Skeletal muscle tissue (tissue), 4 donors: ENCODE results near the gene GCLM. TPM values are rescaled to one million over a fixed set of nuclear protein-coding genes. Genes with fewer than 3 reads are reported as not detected.
"Not testable (repeated sequence)": the region's sequence is repeated elsewhere in the genome, so short reads cannot be mapped to it uniquely, and the experiment has no call there.

Source experiments
- H3K27ac ChIP-seq: one replicate; pipeline ENCODE4 v1.7.0; 2013; ENCODE audit warnings: mild to moderate bottlenecking, low read depth, low read length, inconsistent platforms
- H3K27me3 ChIP-seq, 3 donors: one replicate each; pipeline ENCODE4 v1.7.0; 2013; ENCODE audit warnings: low read length in 3 of 3; ENCODE audit not compliant: control insufficient read depth in 3 of 3, insufficient read depth in 3 of 3
- H3K36me3 ChIP-seq, 3 donors: one replicate each; pipeline ENCODE4 v1.7.0; 2013; ENCODE audit warnings: low read length in 3 of 3; ENCODE audit not compliant: control insufficient read depth in 3 of 3, insufficient read depth in 3 of 3
- H3K4me1 ChIP-seq, 3 donors: one replicate each; pipeline ENCODE4 v1.7.0; 2013; ENCODE audit warnings: low read length in 3 of 3, mild to moderate bottlenecking in 3 of 3; ENCODE audit not compliant: control insufficient read depth in 3 of 3, insufficient read depth in 3 of 3
- H3K4me3 ChIP-seq, 3 donors: one replicate each; pipeline ENCODE4 v1.7.0; 2013; ENCODE audit warnings: low read length in 3 of 3
- H3K9ac ChIP-seq, 3 donors: one replicate each; pipeline ENCODE4 v1.7.0; 2013; ENCODE audit warnings: low read length in 3 of 3, mild to moderate bottlenecking in 3 of 3, moderate library complexity in 2 of 3, low read depth in 1 of 3
- H3K9me3 ChIP-seq, 3 donors: one replicate each; pipeline ENCODE4 v1.7.0; 2013; ENCODE audit warnings: low read length in 3 of 3; ENCODE audit not compliant: control insufficient read depth in 3 of 3
- total RNA-seq: library from RNA; depleted of rRNA; stranded (reverse); fragments of >200 nt; gene quantifications from one replicate; pipeline ENCODE4 v1.2.3, GENCODE V29; 2014
- donor health status: Osteomylitis.

The GCLM gene, protein sequence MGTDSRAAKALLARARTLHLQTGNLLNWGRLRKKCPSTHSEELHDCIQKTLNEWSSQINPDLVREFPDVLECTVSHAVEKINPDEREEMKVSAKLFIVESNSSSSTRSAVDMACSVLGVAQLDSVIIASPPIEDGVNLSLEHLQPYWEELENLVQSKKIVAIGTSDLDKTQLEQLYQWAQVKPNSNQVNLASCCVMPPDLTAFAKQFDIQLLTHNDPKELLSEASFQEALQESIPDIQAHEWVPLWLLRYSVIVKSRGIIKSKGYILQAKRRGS
- 4.2 TPM for total RNA-seq

DNA sequence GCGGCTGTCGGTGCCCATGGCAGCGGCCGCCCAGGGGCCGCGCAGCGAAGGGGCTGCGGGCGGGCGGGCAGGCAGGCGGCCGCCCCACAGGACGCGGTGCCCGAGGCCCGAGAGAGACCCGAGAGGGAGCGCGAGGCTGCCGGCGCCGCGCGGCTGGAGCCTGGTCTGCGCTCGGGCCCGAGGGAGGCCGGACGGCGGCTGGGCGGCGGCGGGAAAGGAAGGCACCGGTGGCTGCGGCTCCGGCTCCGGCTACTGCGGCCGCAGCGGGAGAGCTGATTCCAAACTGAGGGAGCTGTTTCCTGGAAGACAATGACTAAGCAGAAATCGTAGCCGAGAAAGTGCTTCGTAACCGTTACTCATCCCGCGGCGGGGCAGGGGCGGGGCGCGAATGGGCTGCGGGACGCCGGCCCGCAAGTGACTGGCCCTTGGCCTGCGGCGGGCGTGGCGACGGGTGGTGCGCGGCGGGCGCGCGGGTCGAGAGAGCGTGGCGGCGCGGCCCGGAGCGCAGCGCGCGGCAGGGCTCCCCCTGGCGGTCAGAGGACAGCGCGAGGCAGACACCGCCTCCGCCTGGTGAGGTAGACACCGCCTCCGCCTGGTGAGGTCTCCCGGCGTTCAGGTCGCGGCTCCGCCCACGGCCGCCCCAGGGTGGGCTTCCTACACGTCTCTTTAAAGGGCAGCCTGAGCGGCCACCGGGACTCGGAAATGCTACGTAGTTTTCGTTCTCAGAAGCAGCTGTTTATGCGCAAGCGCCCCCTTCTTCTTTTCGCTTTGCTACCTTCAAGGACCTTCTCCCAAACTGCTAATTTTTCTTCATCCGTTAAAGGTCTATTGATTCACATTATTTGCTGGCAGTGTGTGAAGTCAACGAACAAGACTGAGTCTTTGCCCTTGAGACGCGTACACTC, at the start of gene GCLM:
Gene GCLM (minus strand): TSS at position 285 of the 905 bp plus-strand sequence. CDS start 267 bp downstream, at position 18.
- no peaks in the 10 kb centered on the region for H3K9me3 ChIP-seq
- no peaks in the 10 kb centered on the region for H3K27me3 ChIP-seq
- H3K27ac ChIP-seq: peak within 1 kb of the TSS; percentile 81
- H3K9ac ChIP-seq: peak within 1 kb of the TSS; percentile 81 to 89 (median 81)
- peak within 1 kb of the TSS; percentile 87 to 91 (median 90) for H3K4me3 ChIP-seq
- no peaks in the 10 kb centered on the region for H3K36me3 ChIP-seq
- H3K4me1 ChIP-seq: peaks cover 7 to 14% (median 9%) of the 10 kb centered on the region in 3 donors

DNA sequence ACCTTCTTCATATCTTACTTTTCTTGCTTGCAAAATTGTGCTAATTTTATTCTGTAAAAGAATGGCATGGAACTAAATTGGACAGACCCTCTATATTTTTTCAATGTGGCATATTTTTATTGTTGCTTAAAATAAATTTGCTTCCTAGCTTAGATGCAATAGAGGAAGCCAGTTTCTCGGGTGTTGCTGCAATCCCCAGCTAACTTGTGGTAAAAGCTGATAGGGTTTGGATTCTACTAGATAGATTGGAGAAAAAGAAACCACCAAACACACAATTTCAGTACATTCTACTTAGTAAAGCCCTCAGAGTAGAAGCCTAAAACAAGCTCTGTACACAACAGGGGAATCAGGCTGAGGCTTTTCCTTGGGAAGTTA, 49.5 kb upstream of the GCLM start:
- H3K4me3 ChIP-seq: no peak overlapping the region

DNA sequence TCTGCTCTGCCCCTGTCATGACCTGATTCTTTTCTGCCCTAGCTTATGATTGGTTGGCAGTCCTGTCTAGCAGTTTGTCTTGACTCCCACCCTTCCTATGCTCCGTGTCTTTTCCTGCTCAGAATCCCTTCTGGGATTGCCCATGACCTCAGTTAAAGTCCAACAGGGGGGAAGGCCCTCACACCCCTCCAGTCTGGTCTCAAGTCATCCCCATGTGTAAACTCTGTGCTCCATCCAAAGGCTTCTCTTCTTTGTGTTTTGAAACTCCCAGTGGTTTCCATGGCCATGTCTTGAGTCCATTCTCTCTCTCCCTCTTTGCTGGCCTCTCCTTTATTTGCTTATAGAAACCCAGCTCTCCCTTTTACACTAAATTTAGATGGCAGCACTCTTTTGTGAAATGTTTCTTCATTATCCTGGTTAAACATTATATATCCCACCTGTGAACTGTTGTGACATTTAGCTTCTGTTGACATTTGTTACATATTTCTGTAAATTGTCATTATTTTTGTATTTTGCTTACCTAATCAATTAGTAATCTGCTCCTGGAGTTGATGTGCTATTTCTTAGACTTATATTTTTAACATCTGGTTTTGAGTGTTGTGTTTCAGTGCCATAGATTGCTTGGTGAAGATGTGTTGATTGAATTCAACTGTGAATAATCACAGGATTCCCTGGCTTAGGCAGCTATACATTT, 48.9 kb upstream of the GCLM start:
- H3K9me3 ChIP-seq: peaks cover 0 to 4% (median 3%) of the 10 kb centered on the region in 3 donors
- H3K9ac ChIP-seq: no peak overlapping the region
- no peak overlapping the region for H3K27ac ChIP-seq
- no peaks in the 10 kb centered on the region for H3K27me3 ChIP-seq
- no peaks in the 10 kb centered on the region for H3K4me1 ChIP-seq
- no peaks in the 10 kb centered on the region for H3K36me3 ChIP-seq
- H3K4me3 ChIP-seq: no peak overlapping the region

More for the DNA sequence above, 49.5 kb upstream of the GCLM start:
- no peak overlapping the region for H3K27ac ChIP-seq
- peaks cover 0 to 4% (median 3%) of the 10 kb centered on the region in 3 donors for H3K9me3 ChIP-seq
- H3K27me3 ChIP-seq: no peaks in the 10 kb centered on the region
- no peaks in the 10 kb centered on the region for H3K4me1 ChIP-seq
- no peaks in the 10 kb centered on the region for H3K36me3 ChIP-seq
- H3K9ac ChIP-seq: no peak overlapping the region

DNA sequence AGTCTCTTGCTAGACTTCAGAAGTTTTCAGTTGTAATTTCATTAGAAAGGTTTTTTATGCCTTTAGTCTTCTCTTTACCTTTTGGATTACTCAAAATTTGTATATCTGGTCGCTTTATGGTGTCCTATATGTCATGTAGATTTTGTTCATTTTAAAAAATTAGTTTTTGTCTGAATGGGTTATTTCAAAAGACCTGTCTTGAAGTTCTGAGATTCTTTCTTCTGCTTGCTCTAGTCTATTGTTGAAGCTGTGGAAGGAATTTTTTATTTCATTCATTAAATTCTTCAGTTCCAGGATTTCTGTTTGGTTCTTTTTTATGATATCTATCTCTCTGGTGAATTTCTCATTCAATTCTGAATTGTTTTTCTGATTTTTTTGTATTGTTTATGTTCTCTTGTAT, 46.5 kb upstream of the GCLM start:
- Histone ChIP-seq H3K9ac (no peak overlapping the region), H3K9me3 (peaks cover 0 to 4% (median 3%) of the 10 kb centered on the region in 3 donors), H3K27me3 (no peaks in the 10 kb centered on the region), H3K36me3 (no peaks in the 10 kb centered on the region), H3K4me1 (no peaks in the 10 kb centered on the region), H3K27ac (no peak overlapping the region), H3K4me3 (no peak overlapping the region)

DNA sequence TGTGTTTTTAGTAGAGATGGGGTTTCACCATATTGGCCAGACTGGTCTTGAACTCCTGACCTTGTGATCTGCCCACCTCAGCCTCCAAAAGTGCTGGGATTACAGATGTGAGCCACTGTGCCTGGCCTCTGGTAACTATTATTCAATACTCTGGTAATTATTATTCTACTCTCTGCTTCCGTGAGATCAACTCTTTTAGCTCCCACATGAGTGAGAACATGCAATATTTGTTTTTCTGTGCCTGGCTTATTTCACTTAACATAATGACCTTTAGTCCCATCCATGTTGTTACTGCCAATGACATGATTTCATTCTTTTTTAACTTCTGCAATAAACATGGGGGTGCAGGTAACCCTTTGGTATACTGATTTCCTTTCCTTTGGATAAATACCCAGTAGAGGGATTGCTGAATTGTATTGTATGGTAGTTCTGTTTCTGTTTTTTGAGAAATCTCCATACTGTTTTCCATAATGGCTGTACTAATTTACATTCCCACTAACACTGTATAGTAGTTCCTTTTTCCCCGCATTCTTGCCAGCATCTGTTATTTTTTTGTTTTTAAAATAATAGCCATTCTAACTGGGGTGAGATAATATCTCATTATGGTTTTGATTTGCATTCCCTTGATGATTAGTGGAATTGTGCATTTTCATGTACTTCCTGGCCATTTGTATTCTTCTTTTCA, 37.9 kb upstream of the GCLM start:
- not testable (repeated sequence) for H3K27me3 ChIP-seq, H3K9me3 ChIP-seq, H3K36me3 ChIP-seq, H3K4me3 ChIP-seq, H3K9ac ChIP-seq, H3K27ac ChIP-seq, H3K4me1 ChIP-seq

- no peak overlapping the region for H3K9ac ChIP-seq
- H3K27me3 ChIP-seq: no peaks in the 10 kb centered on the region
- H3K9me3 ChIP-seq: peaks cover 0 to 3% (median 2%) of the 10 kb centered on the region in 3 donors
- H3K4me1 ChIP-seq: peaks cover 0 to 2% (median 0%) of the 10 kb centered on the region in 3 donors
- H3K4me3 ChIP-seq: no peak overlapping the region
- no peaks in the 10 kb centered on the region for H3K36me3 ChIP-seq
- H3K27ac ChIP-seq: no peak overlapping the region
Observed at GRCh38 chr1:93938461-93939145, 29.4 kb upstream of the GCLM start.

- Histone ChIP-seq H3K4me3 (no peak overlapping the region), H3K36me3 (no peaks in the 10 kb centered on the region), H3K4me1 (peaks cover 0 to 2% (median 0%) of the 10 kb centered on the region in 3 donors), H3K9ac (no peak overlapping the region), H3K27ac (no peak overlapping the region), H3K27me3 (no peaks in the 10 kb centered on the region), H3K9me3 (peaks cover 0 to 3% (median 2%) of the 10 kb centered on the region in 3 donors)
Observed at GRCh38 chr1:93937997-93938396, 28.8 kb upstream of the GCLM start.

- Histone ChIP-seq H3K27ac (no peak overlapping the region), H3K36me3 (no peaks in the 10 kb centered on the region), H3K4me3 (no peak overlapping the region), H3K4me1 (no peaks in the 10 kb centered on the region), H3K9me3 (no peaks in the 10 kb centered on the region), H3K27me3 (no peaks in the 10 kb centered on the region), H3K9ac (no peak overlapping the region)
Observed at GRCh38 chr1:93925206-93925605, 16.0 kb upstream of the GCLM start.

- no peaks in the 10 kb centered on the region for H3K27me3 ChIP-seq
Observed at GRCh38 chr1:93919780-93920179, 10.6 kb upstream of the GCLM start.

More at GRCh38 chr1:93919780-93920179, 10.6 kb upstream of the GCLM start:
- no peak overlapping the region for H3K9ac ChIP-seq
- no peak overlapping the region for H3K27ac ChIP-seq
- no peaks in the 10 kb centered on the region for H3K4me1 ChIP-seq
- no peaks in the 10 kb centered on the region for H3K9me3 ChIP-seq
- H3K4me3 ChIP-seq: no peak overlapping the region
- no peaks in the 10 kb centered on the region for H3K36me3 ChIP-seq
